ENCODE measurements around the gene PALB2.
"Not testable (repeated sequence)": the region's sequence is repeated elsewhere in the genome, so short reads cannot be mapped to it uniquely, and the experiment has no call there.

The PALB2 gene

DNA sequence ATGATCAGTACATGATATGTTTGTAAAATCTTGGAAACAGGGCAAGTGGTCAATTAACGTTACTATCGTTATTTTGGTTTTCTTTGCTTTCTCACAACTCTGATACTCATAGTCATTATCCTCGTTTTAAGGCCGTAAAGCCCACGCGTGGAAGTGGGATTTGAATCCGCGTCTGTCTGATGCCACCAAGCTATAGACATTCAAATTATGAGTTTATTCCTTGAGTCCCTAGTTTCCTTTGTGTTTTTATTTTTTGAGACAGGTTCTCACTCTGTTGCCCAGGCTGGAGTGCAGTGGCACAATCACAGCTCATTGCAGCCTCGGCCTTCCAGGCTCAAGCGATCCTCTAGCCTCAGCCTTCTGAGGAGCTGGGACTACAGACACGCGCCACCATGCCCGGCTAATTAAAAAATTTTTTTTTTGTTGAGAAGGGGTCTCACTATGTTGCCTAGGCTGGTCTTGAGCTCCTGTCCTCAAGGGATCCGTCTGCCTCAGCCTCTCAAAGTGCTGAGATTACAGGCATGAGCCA lies 1.2 kb upstream of the PALB2 start:
- no peak for DNase-seq (ENCODE audit: low read depth)

DNA sequence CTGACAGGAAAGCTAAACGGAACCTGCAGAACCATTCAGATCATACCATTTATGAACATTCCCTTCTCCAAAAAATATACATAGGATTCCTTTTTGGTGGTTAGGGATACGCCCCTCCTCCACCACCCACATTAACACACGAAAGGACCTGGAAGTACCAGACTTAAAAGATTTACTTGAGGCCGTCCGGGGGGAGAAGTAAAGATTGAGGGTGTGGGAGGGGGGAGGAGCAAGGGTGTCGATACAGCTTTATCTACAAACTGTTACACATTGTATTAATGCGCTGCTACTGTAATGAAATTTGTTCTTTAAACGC lies 537 bp downstream of the PALB2 start:
- peak; percentile 15 for DNase-seq (ENCODE audit: low read depth)

DNA sequence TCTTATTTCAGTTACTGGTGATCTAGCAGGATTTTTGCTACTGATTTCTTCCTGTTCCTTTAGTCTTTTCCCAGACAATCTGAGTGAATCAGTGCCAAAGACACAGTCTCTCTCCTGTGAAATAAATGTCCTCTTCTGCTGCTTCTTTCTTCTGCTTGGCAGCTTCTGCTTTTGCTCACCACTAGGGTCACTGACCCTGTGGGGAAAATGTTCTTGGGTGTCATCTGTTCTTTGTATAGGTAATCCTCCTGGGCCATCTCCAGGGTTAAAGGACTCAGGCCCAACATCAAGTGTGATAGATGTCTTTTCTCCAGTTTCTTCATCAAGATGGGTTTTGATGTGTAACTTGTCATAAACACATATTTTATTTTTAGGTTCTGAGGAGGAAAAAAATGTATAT lies 5.2 kb downstream of the PALB2 start:
- DNase-seq (ENCODE audit: low read depth): no peak

DNA sequence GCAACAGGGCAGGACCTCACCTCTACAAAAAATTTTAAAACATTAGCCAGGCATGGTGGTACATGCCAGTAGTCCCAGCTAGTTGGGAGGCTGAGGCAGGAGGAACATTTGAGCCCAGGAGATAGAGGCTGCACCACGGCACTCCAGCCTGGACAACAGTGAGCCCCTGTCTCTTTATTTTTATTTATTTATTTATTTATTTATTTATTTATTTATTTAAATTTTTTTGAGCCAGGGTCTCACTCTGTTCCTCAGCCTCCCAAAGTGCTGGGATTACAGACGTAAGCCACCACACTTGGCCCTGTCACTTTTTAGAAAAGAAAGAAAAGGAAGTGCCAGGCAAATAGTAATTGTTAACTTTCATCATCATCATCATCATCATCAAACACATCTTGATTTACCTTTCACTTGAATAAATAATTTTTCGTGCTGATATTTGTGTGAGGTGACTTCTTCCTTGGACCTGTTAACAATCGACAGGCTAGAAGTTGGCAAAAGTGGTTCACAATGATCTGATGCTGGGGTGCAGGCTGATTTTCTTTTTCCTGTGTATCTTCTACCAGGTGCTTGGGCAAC lies 6.6 kb downstream of the PALB2 start:
- no peak for DNase-seq (ENCODE audit: low read depth)

DNA sequence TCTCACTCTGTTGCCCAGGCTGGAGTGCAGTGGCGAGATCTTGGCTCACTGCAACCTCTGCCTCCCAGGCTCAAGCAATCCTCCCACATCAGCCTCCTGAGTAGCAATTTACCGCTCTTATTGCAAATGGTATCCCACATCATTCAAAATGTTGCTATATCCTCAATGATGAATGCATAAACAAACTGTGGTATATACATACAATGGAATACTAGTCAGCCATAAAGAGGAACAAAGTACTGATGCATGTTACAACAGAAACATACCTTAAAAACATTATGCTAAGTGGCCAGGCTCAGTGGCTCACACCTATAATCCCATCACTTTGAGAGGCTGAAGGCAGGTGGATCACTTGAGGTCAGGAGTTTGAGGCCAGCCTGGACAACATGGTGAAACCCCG lies 9.2 kb downstream of the PALB2 start:
- DNase-seq (ENCODE audit: low read depth): not testable (repeated sequence)

DNA sequence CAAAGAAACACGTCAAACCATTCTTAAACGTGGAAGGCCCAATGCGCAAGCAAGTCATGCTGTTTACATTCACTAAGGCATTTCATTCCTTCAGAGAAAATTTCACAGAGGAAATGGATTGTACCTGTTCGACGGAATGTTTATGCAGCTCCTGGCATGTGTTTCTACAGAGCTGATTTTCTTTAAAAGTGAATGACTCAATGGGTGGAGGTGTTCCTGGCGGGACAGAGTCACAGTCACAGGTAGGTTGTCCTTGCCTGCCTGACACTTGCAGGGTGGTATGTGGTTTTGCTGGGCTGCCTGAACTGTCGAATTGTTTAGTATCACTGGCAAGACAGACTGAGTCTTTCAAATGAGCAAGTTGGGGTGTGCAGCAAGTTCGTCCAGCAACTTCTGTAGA lies 11.6 kb downstream of the PALB2 start:
- DNase-seq (ENCODE audit: low read depth): no peak

DNA sequence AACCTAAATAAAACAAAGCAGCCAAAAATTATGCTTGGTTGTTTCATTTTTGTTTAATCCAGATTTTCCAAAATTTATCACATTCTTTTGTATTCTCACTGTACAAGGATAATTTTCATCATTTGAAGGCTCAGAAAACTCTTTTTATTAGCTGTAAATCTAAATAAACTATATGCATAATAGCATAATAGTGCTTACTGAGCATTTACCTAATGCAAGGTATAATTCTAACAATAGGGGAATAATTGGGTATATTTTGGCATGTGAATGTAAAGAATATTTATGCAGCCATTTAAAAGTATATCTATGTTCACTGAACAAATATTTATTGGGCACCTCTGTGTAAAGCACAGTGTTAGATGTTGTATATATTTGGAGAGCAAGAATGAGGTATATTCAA lies 17.0 kb downstream of the PALB2 start:
- no peak for DNase-seq (ENCODE audit: low read depth)

DNA sequence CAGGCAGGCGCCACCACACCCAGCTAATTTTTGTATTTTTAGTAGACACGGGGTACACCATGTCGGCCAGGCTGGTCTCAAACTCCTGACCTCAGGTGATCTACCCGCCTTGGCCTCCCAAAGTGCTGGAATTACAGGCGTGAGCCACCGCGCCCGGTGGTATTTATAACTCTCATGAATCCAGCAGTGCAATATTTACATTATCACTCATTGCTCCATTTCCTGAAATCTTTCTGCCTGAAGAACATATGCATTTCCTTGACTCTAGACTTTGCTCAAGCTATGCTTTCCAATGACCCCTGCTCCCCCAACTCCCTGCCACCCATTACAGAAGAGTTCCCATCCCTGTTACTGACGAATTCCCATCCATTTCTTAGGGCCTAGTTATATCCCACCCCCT lies 25.3 kb downstream of the PALB2 start:
- DNase-seq (ENCODE audit: low read depth): no peak

DNA sequence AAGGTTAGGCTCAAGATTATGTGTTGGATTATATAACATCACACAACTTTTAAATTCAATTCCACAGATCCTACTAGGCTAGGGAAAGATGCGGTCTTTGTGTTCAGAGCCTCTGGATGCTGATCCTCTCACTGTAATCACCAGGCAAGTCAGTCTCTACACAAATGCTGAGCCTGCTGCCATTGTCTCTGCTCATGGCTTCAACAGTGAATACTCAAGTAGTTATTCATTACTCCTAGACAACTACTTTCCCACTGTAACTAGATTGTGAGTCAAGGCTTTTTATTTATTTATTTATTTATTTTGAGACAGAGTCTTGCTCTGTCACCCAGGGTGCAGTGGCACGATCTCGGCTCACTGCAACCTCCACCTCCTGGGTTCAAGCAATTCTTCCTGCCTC lies 29.2 kb downstream of the PALB2 start:
- no peak for DNase-seq (ENCODE audit: low read depth)

DNA sequence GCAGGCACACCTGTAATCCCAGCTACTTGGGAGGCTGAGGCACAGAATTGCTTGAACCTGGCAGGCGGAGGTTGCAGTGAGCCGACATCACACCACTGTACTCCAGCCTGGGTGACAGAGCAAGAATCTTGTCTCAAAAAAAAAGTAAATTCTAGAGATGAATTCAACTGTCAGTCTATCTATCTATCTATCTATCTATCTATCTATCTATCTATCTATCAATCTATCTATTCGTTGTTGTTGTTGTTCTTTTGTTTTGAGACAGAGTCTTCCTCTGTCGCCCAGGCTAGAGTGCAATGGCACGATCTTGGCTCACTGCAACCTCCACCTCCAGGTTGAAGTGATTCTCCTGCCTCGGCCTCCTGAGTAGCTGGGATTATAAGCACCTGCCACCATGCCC lies 30.2 kb downstream of the PALB2 start:
- not testable (repeated sequence) for DNase-seq (ENCODE audit: low read depth)

DNA sequence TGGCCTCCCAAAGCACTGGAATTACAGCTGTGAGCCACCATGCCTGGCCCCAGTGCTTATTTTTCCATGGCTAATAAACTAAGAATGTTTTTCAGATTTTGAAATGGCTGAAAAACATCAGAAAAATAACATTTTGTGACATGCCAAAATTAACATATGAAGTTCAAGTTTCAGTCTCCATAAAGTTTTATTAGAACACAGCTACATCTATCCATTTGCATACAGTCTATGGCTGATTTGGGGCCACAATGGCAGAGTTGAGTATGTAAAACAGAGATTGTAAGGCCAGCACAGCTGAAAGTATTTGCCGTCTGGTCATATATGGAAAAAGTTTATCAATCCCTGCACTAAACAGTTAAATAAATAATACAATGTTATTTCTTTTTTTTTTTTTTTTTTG lies 31.2 kb downstream of the PALB2 start:
- DNase-seq (ENCODE audit: low read depth): no peak

DNA sequence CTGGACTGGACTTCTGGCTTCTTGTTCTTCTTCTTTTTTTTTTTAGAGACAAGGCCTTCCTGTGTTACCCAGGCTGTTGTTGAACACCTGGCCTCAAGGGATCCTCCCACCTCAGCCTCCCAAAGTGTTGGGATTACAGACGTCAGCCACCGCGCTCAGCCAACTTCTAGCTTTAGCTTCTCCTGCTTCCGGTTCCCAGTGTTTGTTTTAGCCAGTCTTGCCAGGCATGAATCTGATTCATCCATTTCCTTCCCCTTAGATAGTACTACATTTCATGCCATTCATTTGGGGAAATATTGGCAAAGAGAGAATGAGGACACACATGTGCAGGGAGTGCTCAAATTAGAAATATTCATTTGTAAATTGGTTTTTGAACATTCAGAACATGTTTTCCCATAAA lies 32.9 kb downstream of the PALB2 start:
- no peak for DNase-seq (ENCODE audit: low read depth)

DNA sequence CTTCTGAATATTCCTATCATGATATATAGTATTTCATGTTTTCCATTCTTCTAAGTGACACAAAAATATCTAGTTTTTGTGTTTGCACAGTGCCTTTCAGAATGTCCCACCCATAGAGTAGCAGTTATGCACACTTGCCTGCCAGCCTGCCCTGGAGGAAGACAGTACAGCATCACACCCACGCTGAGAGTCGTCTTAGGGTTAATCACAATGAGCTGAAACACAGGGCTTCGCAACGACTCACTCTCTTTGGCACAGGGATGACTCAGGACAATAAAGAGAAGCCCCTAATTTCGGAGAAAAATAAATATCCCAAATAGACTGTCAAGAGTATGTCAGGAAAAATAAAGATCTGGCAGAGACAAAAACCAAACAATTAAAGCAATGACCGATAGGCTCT lies 33.4 kb downstream of the PALB2 start:
- no peak for DNase-seq (ENCODE audit: low read depth)

DNA sequence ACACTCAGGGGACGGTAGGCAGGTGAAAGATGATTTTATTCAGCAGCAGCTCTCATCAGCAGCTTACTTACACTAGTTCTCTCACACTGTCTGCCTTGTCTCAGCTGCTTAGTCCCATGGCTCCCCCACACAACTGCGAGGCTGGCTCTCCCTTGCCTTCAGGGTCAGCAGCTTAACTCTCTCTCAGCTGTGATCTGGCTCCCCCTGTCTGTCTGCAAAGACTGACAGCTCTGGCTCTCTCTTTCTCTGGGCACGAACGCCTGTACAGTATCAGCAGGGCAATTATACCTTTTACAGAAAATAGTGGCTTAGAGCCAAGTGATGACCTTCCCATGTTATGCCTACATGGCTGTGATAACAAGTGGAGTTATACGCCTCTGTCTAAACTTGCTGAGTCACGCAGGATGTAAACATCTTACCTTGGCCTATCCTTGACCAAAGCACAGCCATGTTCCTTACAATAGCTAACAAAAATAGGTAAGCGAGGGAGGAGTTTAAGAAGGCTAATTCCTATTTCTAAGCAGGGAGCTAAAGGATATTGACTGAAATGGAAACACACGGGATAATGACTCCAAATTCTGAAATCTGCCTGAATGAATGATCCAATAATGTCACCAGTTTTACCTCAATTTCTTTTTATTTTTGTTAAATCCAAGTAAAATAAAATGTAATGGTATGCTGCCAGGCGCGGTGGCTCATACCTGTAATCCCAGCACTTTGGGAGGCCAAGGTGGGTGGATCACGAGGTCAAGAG lies 43.9 kb downstream of the PALB2 start:
- peak; percentile 26 for DNase-seq (ENCODE audit: low read depth)

DNA sequence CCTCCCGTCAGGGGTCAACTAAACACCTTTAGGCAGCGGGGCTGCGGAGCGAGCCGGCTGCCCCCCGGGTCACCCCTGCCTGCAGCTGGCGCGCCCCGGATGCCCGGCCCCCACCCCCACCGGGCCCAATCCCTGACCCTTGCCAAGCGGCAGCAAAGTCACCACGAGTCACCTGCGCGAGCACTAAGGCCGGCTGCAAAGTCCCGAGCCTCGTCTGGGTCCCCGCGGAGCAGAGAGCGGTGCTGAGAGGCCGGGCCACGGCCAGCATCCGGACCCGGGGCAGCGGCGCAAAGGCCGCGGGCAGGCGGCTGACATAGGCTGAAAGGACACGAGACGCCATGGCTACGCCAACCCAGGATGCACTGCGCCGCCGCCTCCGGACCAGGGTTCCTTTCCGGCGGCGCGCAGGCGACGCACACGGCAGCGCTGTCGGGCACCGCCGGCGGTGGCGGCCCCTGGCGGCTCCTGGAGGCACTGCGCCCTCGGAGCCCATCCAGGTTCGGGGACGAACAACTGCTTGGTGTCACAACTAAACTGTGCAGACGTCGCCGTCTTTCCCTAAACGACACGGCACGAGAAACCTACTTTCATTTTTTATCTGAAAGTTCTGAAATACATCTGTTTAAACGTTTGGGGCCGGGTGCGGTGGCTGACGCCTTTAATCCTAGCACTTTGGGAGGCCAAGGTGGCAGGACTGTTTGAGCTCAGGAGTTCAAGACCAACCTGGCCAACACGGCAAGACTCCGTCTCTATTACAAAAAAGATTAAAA lies 45.0 kb downstream of the PALB2 start, which contains the start of gene NDUFAB1:
Gene NDUFAB1 (minus strand): TSS at position 366 of the 770 bp plus-strand sequence. CDS start 26 bp downstream, at position 340.
- peak; percentile 63 for DNase-seq (ENCODE audit: low read depth)

DNA sequence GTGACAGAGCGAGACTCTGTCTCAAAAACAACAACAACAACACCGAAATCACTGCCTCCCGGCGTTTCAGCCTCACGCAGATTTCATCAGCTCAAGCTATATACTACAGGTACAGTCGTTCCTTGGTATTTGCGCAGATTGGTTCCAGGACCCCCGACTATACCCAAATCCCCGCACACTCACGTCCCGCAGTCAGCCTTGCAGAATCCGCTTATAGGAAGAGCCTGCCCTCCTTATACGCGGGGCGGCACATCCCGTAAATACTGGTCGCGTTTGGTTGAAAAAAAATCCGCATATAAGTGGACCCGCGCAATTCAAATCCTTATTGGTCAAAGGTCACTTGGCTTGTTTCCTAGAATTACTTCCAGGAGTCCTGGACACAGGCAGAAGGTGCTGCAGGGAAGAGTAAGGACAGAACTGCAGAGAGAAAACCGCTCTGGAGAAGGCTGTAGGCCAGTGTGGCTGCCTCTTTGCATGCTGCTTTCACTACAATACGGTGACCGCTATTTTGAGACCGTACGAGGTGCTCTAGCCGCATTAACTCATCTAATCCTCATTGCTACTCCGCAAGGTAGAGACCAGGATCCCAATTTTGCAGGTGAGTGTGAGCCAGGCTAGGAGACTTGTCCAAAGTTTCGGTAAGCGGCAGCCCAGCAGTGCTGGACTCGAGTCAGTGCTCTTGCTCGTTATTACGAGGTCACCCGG lies 45.7 kb downstream of the PALB2 start:
- DNase-seq (ENCODE audit: low read depth): no peak

DNA sequence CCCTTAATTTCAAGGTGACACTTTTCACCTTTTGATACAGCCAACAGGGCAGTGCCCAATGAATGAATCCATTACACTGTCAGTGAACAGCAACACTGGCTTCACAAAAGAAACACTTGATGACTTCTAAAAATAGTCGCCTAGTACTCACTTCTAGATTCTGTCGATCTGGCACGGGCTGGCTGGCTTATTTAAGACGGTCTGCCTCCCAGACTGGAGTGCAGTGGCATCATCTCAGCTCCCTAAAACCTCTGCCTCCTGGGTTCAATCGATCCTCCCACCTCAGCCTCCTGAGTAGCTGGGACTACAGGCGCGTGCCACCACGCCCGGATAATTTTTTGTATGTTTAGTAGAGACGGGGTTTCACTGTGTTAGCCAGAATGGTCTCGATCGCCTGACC lies 46.9 kb downstream of the PALB2 start:
- DNase-seq (ENCODE audit: low read depth): no peak

DNA sequence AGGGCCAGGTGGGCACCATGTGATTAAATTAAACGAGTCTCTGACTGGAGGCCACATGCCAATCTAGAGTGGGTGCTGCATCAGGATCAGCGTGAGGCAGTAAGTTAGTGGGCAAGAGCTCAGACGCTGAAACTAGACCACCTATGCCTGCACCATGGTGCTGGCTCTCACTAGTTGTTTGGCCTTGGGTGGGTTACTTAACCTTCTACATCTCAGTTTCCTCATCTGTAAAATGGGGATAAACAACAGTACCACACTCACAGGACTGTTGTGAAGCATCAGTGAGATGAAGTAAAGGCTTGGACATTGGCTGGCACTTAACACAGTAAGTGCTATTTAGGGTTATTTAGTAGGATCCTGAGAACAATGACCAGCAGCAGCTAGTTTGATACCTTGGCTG lies 50.9 kb downstream of the PALB2 start:
- no peak for DNase-seq (ENCODE audit: low read depth)

DNA sequence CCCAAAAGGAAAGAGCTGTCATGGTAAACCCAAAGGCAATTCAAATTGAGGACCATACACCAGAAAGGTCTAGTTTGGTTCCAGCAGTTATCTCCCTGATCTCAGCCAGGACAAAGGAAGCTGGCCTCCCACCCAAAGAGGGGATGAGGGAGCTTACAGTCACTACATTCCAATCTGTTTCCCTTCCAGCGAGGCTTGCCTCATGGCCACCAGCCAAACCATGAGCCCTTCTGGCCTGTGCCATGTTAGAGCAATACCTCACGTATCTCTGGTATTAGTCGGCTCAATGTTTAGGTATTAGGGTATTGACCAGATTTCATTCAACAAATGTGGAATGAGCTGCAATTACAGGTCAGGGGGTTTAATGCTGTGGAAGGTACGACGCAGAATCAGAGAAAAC lies 53.4 kb downstream of the PALB2 start:
- DNase-seq (ENCODE audit: low read depth): no peak

DNA sequence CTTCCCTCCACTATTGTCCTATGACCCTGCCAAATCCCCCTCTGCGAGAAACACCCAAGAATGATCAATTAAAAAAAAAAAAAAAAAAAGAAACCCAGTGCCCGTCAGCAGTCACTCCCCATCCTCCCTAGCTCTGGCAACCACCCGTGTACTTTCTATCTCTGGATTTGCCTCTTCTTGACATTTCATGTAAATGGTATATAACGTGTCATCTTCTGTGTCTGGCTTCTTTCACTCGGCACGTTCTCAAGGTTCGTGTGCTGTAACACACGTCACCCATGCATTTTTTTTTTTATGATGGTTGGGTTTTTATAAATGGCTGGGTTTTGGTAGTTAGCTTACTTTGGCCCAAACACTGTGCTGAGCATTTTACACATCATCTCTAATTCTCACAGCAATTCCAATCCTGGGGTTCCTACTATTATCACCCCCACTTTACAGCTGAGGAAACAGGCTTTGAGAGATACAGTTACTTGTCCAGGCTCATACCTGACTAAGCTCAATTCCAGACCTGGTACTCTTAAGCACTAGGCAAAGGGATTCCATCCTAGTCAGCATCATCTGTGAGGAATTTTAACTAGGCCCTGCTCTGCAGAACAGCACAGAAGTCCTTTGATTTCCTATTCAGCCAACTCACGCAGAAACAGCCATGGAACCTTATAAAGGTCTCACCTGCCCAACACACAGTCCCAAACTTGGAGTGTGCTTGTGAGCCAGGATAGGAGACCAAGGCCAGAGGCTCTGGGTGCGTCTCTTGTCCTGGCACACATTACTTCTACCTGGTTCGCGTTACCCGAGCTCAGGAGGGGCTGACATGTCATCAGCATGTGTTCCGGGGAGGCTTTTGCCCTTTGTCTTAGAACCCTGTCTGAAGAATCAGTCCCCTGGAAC lies 56.7 kb downstream of the PALB2 start:
- no peak for DNase-seq (ENCODE audit: low read depth)

DNA sequence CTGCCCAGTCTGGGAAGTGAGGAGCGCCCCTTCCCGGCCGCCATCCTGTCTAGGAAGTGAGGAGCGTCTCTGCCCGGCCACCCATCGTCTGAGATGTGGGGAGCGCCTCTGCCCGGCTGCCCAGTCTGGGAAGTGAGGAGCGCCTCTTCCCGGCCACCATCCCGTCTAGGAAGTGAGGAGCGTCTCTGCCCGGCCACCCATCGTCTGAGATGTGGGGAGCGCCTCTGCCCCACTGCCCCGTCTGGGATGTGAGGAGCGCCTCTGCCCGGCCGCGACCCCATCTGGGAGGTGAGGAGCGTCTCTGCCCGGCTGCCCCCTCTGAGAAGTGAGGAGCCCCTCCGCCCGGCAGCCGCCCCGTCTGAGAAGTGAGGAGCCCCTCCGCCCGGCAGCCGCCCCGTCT lies 57.8 kb downstream of the PALB2 start:
- DNase-seq (ENCODE audit: low read depth): not testable (repeated sequence)

Measured in CMK (cell line).